Esophagus squamous epithelium (tissue), 4 donors: ENCODE measurements around the gene MATN1.

Experiments used
- POLR2A ChIP-seq, 4 donors: fragments of 450-650 bp; IDR thresholded peaks; one replicate each; pipeline ENCODE4 v1.6.1; 2017; ENCODE audit warnings: antibody characterized with exemption in 4 of 4, mild to moderate bottlenecking in 4 of 4, moderate library complexity in 3 of 4
- TF ChIP-seq, protein P1 (sequence below), 6 experiments: fragments of 450-650 bp in 4 of 6; fragments of 200-600 bp in 2 of 6; sonication (generic) in 2 of 6; IDR thresholded peaks; one replicate each; pipeline ENCODE4 v1.5.1; 2016 to 2019; ENCODE audit warnings: antibody characterized with exemption in 6 of 6, mild to moderate bottlenecking in 4 of 6, moderate library complexity in 4 of 6

GRCh38 chr1:30763651-30764248 is 40.4 kb upstream of the MATN1 start:
- TF ChIP-seq, protein P1, sequence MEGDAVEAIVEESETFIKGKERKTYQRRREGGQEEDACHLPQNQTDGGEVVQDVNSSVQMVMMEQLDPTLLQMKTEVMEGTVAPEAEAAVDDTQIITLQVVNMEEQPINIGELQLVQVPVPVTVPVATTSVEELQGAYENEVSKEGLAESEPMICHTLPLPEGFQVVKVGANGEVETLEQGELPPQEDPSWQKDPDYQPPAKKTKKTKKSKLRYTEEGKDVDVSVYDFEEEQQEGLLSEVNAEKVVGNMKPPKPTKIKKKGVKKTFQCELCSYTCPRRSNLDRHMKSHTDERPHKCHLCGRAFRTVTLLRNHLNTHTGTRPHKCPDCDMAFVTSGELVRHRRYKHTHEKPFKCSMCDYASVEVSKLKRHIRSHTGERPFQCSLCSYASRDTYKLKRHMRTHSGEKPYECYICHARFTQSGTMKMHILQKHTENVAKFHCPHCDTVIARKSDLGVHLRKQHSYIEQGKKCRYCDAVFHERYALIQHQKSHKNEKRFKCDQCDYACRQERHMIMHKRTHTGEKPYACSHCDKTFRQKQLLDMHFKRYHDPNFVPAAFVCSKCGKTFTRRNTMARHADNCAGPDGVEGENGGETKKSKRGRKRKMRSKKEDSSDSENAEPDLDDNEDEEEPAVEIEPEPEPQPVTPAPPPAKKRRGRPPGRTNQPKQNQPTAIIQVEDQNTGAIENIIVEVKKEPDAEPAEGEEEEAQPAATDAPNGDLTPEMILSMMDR (IDR thresholded peaks at IDR 0.05), result no peak
- TF ChIP-seq POLR2A (IDR thresholded peaks at IDR 0.05), result no peak
